Subcutaneous adipose tissue (tissue), 4 donors: ENCODE data around the gene CHMP3. TPM values are rescaled to one million over a fixed set of nuclear protein-coding genes. Genes with fewer than 3 reads are reported as not detected.

ENCODE experiments used
- small RNA-seq: library from RNA; depleted of rRNA; stranded (forward); fragments of <200 nt; gene quantifications from one replicate; pipeline ENCODE3, GENCODE V24; 2016
- total RNA-seq, 4 donors: library from RNA; depleted of rRNA; stranded (reverse); fragments of >200 nt; gene quantifications; one replicate each; pipeline ENCODE4 v1.1.0, GENCODE V29; 2016
- TF ChIP-seq, protein P1 (sequence below): fragments of 450-650 bp; IDR thresholded peaks from one replicate; pipeline ENCODE4 v1.5.1; 2016; ENCODE audit warnings: low read depth, mild to moderate bottlenecking, control low read depth, antibody characterized with exemption, moderate library complexity

The CHMP3 gene
- total RNA-seq, 4 donors from 2014 or later: 103 to 228 (median 130) TPM

DNA sequence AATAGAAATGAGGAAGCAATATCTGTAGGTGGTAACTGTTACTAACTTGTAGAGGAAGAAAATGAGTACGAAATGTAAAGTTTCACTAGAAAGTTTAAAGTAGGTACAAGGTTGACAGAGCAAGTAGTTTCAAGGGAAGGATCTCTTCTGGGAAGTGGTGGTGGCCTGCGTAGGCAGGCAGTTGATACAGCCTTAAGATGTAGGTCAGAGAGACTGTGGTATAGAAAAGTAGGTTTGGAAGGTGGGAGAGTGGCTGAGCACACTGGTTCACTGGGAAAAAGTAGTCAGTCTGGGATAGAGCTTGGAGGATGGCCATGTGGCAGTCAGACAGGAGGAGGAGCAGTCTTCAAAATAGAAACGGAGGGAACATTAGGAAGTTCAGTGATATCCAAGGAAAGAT is 98.6 kb downstream of the CHMP3 start:
- TF ChIP-seq, protein P1, sequence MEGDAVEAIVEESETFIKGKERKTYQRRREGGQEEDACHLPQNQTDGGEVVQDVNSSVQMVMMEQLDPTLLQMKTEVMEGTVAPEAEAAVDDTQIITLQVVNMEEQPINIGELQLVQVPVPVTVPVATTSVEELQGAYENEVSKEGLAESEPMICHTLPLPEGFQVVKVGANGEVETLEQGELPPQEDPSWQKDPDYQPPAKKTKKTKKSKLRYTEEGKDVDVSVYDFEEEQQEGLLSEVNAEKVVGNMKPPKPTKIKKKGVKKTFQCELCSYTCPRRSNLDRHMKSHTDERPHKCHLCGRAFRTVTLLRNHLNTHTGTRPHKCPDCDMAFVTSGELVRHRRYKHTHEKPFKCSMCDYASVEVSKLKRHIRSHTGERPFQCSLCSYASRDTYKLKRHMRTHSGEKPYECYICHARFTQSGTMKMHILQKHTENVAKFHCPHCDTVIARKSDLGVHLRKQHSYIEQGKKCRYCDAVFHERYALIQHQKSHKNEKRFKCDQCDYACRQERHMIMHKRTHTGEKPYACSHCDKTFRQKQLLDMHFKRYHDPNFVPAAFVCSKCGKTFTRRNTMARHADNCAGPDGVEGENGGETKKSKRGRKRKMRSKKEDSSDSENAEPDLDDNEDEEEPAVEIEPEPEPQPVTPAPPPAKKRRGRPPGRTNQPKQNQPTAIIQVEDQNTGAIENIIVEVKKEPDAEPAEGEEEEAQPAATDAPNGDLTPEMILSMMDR: no peak

GRCh38 chr2:86461042-86461743 is 102.0 kb downstream of the CHMP3 start:
- TF ChIP-seq, protein P1: no peak

DNA sequence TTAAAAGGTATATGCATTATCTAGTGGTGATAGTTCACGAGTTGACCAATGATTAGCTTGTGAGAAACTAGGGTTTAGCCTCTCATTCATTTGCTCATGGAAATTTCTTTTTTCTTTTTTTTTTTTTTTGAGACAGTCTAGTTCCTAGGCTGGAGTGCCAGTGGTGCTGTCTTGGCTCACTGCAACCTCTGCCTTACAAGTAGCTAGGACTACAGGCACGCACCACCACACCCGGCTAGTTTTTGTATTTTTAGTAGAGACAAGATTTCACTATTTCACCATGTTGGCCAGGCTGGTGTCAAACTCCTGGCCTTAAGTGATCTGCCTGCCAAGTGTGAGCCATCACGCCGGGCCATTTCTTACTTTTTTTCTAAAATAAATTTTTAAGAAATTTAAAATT is 108.1 kb downstream of the CHMP3 start:
- TF ChIP-seq, protein P1: no peak

DNA sequence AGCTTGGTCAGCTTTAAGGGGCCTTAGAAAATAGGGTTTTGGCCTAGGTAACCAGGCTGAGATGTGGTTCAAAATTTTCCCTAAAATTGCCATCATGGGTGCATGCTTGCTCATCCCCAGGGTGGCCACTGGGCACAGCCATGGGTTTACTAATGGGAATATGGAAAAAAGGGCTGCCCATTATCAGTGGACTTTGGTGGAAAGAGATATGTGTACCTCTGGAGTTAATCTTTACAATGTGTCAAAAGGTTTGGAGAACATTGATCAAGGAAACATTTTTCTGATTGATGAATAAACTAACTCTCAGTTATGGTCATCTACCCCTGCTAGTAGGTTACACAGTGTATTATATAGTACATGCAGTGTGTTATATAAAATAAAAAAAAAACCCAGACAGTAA is 109.0 kb downstream of the CHMP3 start:
- TF ChIP-seq, protein P1: no peak

- TF ChIP-seq, protein P1: no peak
These were observed 109.4 kb downstream of the CHMP3 start for GRCh38 chr2:86453836-86454235.

Small RNA genes within 50 kb of the gene (small RNA-seq; reads per million reads assigned to genes)
- gene RNU6-640P: not detected

Other genes with a start within 250 kb of the CHMP3 start
- 1 to 10 TPM in 1 of 4 donors, under 1 TPM in 3; 0.17 to 1.1 (median 0.46) TPM for gene REEP1, start 225.8 kb downstream of the CHMP3 start, total RNA-seq
- 10 to 100 TPM; 45.7 to 57.7 (median 51.5) TPM for gene KDM3A, start 122.1 kb downstream of the CHMP3 start, total RNA-seq
- gene RNF103, start 60.4 kb upstream of the CHMP3 start, total RNA-seq: 10 to 100 TPM; 29.6 to 32.6 (median 31.5) TPM
- gene RMND5A, start 156.8 kb upstream of the CHMP3 start, total RNA-seq: 10 to 100 TPM; 44.2 to 79.4 (median 59.2) TPM
- gene CD8A, start 227.5 kb upstream of the CHMP3 start, total RNA-seq: 1 to 10 TPM in 2 of 4 donors, under 1 TPM in 1, not detected in 1; 0.82 to 1.5 (median 1.3) TPM